GM19023 (cell line): ENCODE results near the gene CEMIP.

ENCODE experiments used
- ATAC-seq: cut with Tn5 transposase; IDR thresholded peaks from one replicate; pipeline ENCODE4 v1.9.1; 2021; ENCODE audit warnings: mild to moderate bottlenecking, moderate library complexity; ENCODE audit not compliant: unreplicated experiment

Gene CEMIP

DNA sequence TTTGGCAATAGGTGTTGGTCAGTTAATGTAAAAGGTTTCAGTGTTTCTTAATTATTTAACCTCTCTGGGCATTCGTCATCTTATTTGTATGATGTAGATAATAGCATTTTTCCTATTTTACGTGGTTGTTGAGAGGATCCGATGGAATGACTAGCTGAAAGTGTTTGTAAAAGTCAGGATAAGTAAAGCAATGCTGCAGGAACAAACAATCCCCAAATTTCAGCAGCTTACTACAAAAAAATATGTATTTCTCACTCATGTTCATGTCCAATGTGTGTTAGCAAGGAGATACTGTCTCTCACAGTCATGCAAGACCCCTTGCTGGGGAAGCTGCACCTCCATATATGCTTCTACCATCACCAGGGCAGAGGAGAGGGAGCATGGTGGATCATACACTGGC, 38.7 kb downstream of the CEMIP start:
- ATAC-seq: no peak

DNA sequence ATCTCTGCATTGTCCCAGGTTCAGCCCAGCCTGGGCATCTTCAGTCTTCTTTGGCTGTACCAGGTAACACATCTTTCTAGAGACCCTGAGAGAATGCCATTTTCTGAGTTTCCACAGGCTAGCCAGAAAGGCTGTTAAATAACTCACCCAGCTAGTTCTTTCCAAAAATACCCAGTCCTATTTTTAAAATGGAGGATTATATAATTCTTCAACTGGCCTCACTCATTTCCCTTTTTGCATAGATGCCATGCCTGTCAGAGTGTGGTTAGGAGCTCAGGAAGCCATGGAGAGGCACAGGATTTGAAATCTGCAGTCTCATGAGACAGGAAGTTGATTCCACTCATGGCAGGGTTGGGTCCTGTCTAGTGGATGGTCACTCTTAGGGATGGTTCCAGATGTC, 39.8 kb downstream of the CEMIP start:
- no peak for ATAC-seq

DNA sequence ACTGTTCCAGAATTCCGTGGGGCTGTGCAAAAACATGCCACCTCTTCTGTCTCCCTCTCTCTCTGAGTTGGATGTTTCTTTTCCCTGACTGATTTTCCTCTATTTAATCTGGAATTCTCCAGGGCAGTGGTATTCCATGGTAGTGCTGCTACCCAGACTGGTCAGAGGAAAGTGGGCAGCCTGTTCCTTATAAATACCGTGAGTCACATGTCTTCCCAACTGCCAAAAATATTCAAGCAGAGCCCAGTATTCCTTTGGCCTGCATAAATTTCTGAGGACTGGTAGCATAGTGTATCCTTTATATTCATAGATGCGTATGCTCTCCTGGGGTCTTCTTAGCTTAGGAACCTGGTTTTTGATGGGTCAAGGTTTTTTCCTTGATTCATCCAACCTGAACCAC, 40.9 kb downstream of the CEMIP start:
- ATAC-seq: no peak

DNA sequence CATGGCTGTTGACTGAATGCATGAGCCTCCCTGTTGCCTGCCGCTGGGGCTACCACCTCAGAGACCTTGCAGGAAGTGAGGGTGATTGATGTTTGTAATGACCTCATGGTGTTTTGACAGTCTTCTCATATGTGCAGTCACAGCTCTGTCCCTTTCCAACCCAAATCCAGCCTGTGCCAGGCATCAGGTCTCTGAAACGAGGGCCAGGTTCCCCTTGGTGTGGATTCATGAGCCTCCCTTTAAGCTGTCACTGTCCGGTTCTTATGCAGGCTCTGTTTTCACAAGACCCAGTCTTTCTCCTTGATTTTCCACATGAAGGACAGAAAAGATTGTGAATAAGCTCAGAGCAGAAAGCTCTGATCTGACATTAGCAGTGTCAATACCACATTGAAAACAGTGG, 43.1 kb downstream of the CEMIP start:
- no peak for ATAC-seq

DNA sequence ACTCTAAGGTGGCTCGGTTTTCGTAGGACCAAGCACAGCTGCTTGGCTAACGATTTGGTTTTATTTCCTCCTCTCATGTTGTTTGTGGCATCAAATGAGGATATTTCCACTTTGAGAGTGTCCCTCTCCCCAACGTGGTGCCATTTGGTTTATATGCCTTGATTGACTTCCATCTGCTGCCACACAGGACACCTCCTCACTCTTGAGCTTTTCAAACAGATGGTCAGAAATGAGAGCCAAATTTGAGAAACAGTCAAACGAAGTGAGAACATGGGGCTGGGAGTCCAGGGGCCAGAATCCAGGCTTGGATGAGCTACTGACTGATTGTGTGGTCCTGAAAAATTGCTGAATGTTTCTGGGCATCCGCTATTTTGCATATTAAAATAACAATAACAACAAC, 43.5 kb downstream of the CEMIP start:
- ATAC-seq: no peak

DNA sequence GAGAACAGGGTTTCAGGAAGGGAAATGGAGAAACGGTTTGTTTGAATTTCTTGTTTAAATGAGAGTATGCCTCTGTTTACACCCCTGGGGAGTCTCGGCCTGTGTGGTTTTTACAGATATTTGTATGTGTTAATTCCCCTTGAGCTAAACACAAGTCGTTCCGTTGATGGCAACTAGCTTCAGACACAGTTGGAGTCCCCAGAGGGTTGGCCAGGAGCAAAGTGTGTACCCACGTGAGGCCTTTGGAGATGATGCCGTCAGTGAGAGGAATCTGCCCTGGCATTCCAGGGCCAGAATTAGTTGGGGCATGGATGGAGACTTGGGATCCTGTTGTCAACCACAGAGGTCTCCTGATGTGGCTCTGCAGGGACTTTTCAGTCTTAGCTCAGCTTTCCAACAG, 44.0 kb downstream of the CEMIP start:
- ATAC-seq: no peak

DNA sequence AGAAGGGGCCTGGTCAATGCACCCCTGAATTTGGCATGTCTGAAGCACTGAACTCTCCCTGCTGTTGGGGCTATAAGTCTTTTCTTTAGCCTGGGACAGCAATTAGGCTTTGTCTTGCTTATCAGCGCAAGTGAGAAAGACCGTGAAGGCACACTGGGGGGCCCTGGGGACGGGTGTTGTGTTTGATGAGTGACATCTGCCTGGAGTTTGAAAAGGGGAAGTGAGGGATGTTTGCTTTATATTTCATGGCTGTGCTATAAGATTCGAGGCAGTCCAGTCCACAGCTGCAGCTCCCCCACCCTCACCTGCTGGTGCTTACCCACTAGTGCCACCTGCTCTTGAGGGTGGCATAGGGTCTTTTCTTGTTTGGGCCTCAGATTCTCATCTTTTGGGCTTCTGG, 44.8 kb downstream of the CEMIP start:
- no peak for ATAC-seq

DNA sequence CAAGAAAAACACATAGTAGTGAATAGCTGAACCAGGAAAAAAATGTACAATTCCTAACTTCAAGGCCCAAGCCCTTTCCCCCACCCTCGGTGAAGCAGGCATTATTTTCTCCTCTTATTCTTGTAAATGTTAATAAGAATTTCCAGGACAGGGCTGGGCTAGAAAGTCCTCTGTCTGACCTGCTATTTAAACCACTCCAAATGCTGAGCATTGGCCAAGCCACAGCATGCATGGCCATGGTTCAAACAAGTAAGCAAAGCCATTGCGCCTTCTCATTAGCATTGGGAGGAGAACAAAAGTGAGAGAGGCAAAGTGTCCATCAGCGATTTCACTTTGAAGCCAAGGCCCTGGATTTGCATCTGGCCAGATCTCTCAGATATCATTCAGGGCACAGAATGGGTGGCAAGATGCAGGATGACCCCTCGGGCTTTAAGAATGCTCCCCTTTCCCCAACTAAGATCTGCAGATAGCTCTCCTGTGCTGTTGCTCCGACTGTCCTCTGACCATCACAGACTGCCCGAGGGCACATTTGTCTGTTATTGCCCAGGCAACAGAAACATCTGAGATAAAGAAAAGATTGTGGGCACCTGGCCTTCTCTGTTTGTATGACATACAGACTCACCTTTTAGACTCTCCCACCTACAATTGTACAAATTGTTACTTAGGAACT, 46.3 kb downstream of the CEMIP start:
- no peak for ATAC-seq

DNA sequence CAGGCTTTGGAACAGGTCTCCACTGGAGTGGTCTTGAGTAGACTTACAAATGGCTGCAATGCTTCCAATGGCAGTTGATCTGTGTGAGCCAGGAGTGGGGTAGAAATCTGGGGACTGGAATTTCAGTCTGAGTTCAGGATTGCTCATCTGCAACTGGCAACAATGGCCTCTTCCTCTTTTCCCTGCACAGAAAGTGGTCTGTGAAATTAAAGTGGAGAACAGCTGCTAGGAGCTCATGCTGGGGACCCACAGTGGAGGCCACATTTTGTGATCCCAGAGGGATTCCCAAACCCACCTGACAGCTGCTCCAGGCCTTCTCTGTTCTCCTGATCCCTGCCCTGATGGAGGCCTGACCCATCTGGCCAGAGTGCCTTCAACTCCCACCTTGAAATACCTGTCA, 49.6 kb downstream of the CEMIP start:
- ATAC-seq: no peak

DNA sequence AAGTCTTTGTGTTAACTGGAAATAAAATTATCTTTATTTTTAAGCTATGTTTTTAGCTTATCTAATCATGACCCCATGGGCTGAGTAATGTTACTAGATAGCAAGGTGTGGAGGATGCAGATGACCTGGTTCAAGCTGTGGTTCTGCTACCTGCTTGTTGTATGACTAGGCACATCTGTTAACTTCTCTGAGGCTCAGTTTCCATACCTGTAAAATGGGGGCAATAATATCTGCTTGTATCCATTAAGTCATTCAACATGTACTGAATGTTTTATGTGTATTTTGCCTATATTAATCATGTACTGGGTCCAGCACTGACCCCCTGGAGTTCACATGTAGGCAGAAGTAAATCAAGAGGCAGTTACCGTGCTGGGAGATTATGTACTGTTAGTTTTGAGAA, 51.5 kb downstream of the CEMIP start:
- ATAC-seq: no peak

DNA sequence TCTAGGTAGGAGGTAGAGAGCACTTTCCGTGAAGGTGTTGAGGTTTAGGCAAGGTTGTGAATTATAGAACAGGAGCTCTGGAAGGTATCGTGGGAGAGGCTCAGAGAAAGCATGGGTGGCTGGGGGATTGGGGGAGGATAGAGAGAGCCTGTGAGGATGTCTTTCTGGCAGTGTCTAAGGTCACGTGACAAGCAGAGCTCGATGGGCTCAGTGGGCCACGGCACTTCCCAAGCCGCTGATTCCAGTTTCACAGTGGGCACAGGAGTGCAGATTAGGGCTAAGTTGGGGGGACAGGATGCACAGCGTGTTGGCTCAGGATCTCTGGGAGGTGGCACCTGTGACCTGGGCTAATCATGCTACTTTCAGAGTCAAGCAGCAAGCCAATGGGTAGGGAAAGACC, 52.0 kb downstream of the CEMIP start:
- no peak for ATAC-seq

DNA sequence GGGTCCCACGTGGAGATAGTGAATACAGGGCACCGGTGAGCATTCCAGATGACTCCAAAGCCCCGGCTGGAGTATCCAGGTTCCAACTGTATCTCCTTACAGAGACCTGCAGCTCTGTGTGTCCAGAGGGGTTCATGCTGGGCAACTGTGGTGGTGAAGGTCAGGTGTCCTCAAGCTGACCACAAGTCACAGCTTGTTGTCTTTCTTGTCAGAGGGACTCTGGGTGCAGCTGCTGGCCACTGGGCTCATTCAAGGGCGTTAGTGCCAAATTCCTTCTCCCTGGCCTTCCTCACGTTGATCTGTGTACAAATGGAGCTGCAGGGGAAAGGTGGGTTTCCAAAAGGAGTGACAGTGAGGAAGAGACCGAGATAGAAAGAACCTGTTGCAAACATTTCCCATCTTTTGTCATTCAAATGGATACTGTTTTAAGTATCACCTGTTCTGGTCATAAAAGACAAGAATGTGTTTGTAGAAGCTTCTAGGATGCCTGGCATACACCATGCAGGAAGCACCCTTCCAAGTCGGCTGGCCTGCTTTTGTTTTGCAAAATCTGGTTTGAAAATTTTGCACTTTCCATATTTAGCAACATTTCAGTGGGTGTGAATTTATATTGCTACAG, 52.5 kb downstream of the CEMIP start:
- no peak for ATAC-seq

DNA sequence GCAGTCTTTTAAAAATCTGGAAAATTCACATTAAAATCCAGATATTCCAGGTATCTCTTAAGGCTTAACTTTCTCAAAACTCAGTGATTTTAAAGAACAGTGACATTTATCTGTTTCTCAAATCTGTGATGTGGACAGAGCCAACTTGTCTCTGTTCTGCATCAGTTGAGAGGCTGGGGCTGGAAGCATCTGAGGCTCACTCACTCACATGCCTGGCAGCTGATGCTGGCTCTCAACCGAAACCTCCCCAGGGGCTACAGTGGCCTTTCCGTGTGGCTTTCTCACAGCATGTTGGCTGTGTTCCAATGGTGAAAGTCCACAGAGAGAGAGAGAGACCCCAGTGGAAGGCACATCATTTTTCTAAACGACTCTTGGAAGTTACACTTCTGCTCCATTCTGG, 53.5 kb downstream of the CEMIP start:
- no peak for ATAC-seq

DNA sequence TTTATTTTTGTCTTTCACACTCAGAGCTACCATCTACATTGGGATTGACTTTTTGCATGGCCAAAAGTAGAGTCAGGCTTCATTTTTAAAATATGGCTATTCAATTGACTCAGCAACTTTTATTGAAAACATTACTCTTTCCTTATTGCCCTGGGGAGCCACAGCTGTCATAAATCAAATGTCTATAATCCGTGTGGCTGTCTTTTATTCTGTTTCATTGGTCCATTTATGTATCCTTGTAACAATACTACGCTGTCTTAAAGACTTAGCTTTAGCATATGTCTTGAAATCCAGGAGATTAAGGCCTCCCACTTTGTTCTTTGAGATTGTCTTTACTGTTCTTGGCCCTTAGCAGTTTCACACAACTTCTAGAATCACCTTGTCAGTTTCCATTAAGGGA, 55.2 kb downstream of the CEMIP start:
- ATAC-seq: no peak

DNA sequence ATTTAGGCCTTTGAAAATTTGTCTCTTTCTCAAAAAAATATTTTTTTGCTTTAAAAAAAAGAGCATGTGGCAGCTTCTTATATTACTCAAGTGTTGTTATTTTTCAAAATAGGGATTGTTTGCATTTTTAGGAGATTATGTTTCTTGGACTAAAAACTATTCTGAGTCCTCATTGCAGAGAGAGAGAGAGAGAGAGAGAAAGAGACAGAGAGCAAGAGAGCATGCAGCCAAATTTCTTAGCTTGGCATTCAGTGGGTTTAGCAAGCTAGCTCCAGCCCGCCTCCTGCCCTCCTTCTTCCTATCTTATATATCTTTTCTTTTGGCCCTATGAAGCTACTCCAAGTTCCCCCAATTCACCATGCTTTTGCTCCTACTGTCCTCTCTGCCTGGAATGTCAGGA, 55.7 kb downstream of the CEMIP start:
- ATAC-seq: no peak

DNA sequence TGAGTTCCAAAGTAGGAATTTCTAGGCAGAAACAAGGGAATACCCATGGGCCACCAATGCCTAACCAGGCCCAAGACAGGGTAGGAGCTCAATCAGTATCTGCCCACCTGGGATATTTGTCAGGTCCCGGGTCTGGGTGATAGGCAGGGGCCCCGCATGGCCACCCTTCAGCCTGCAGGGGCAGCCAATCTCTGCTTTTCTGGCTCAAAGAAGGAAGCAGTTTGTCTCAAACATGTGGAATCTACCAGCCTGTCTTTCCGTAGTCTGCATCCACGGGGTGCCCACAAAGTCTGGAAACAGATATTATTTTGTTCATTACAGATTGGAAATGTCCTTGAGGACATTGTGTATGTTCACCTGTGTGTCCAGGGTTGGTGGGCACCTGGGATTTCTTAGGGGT, 56.2 kb downstream of the CEMIP start:
- ATAC-seq: no peak

DNA sequence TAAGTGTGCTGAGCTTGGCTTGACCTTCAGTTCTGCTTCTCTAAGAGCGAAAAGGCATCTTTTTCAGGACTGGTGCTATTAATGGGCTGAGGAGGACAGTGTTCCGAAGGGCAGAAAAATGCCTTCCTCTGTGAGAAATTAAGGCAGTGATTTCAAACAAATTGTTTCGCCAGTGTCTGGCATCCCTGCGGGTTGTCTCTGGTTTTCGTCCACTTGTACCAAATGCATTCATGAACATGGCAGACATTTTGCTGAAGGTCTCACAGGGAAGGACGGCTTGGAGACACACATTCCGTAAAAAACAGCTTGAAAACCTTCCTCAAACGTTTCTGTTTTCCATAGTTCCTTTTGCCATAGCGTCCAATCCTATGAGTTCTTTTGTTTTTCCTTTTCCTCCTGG, 57.1 kb downstream of the CEMIP start:
- ATAC-seq: no peak

DNA sequence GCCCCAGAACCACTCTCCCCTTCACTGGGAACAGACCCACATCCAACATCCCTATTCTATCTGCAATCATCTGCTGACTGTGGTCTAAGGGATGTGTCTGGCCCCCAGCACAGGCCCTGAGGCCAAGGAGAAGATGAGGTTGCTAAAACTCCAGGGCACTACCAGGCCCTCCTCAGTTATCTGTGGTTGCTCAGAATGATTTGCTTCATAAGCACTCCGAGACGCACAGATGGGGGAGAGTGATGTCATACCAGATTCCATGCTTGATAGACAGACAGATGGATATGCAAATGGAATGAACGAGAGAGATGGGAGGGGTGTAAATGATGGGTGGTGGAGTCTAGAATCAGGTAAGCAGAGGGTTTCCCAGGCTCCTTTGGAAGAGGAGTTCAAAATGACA, 57.8 kb downstream of the CEMIP start:
- no peak for ATAC-seq

DNA sequence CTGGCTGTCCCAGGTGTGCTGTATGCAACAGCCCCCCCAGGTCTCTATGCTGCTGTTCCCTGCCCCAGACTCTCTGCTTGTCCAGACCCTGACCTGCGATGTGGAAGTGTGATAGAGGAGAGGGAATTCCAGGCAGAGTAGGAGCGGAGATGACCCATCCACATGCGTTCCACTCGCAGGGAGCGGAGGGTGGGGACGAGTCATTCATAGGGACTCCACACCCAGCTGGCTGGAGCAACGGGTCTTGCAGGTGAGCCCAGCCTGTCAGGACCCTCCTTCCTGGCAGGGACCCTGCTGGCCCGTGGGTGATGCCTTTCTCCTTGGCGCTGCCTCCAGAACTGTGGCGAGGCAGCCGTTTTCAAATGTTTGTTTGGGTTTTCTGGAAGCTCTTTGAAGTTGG, 58.8 kb downstream of the CEMIP start:
- no peak for ATAC-seq

DNA sequence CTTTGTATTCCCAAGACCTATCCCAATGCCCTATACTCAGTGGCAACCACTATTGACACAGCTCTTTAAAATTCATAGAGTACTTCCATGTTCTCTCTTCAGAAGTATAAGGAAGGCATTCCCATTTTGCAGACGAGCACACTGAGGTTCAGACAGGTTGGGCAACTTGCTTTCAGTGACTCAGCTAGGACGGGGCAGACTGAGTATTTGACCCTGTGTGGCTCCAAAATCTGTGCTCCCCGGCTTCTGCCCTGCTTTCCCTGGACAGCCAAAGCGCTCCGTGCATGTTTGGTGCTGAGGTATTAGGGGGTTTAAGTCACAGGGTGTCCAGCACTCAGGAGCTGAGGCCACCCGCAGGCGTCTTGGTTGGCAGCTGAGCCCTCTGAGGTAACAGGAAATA, 59.5 kb downstream of the CEMIP start:
- ATAC-seq: no peak

DNA sequence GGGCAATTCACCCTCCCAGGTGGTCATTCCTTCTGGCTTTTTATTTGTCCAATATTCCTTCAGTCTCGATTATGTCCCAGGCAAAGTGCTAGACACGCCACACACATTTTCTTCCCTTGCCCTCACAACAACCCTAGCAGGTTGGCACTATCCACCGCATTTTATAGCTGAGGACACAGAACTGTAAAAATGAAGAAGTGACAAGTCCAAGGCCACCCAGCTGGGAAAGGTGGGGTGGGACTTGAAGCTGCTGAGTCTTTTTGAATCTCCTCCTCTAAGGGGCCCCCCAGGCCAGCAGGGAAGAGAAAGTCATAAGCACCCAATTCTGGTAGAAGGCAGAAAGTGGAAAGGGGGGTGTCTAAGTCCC, 60.6 kb downstream of the CEMIP start:
- ATAC-seq: no peak

DNA sequence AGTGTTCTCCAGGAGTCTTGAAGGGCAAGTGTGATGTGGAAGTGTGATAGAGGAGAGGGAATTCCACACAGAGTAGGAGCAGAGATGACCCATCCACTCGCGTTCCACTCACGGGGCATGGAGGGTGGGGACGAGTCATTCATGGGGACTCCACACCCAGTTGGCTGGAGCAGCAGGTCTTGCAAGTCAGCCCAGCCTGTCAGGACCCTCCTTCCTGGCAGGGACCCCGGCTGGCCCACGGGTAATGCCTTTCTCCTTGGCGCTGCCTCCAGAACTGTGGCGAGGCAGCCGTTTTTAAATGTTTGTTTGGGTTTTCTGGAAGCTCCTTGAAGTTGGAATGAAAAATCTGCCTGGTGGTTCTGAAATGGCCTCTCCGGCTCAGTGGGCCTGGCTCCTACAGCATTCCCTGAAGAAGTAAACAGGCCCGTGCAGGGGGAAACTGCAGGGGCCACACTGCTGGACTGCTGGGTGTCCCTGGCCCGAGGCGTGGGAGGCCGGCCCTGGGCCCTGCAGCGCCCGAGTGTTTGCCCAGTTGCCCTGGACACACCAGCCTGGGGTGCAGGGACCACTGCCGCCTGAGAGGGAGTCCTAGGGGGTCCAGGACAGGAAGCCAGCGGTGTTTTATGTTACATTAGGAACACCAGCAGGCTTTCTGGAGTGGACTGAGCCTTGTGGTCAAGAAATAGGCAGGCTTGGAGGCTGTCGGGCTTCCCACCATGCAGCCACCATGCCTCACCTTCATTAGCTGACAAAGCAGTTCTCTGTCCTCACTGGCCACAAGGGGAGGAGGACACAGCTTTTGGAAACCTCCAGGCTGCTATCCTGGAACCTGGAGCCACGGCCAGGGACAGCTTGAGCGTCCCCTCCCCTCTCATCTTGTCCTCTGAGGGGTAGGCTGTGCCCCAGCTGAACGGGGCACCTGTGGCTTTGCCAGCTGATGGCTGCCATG, 61.3 kb downstream of the CEMIP start:
- no peak for ATAC-seq
